GM04503 (cell line): Measurements from ENCODE around the gene ARFGAP1.

Experiments used
- DNase-seq: peaks from one replicate; pipeline ENCODE4 v3.0.0-alpha.2; 2012; ENCODE audit warnings: low read depth

ARFGAP1 gene

DNA sequence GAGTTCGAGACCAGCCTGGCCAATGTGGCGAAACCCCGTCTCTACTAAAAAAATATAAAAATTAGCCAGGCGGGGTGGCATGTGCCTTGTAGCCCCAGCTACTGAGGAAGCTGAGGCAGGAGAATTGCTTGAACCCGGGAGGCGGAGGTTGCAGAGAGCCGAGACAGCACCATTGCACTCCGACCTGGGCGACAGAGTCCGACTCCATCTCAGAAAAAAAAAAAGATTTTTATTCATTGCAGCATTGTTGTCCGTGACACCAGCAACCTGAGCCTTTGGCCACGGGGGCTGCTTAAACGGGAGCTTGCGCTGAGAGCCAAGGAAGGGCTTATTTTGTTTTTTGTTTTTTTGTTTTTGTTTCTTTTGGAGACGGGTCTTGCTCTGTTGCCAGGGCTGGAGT is 7.3 kb downstream of the ARFGAP1 start:
- no peak for DNase-seq

DNA sequence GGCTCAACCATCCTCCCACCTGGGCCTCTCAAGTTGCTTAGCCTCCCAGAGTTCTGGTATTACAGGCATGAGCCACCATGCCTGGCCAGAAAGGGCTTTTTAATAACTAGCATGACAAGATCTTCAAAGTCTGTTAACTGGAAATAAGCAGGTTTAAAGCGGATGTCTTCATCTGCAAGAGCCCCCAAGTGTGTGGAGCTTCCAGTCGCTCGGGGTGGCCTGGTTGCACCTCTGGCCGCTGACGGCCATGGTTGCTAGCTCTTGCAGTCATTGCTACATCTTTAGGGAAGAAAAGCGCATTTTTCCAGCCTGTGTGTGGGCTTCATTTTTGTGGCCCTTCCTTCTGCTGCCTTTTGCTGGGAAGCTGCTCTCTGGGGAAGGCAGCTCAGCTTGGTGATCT is 7.8 kb downstream of the ARFGAP1 start:
- DNase-seq: no peak

DNA sequence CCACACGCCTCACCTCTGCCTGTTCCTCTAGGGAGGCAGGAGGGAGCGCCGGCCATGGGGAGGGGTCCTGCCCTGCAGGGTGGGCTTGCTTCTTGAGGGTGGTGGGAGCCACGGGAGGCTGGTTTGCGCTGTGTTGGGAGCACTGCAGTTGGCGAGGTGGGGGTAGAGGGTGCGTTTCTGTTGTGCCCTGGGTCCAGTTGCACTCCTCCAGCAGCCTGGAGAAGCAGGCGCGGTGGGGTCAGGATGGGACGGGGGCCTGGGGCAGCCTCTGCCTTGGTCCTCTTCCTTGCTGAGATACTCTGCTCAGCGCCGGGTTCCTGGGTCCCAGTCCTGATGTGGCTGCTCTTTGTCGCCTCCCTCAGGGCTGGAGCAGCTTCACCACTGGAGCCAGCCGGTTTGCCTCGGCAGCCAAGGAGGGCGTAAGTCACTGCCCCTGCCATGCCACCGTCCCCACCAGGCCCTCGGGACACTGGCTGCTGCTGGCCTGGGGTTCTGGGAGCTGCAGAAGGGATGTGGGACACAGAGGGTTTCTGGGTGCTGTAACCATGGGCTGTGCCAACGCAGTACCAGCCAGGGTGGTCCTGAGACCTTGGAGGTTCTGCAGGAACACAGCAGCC is 8.4 kb downstream of the ARFGAP1 start:
- DNase-seq: no peak

GRCh38 chr20:63281742-63282665 is 9.4 kb downstream of the ARFGAP1 start:
- no peak for DNase-seq

DNA sequence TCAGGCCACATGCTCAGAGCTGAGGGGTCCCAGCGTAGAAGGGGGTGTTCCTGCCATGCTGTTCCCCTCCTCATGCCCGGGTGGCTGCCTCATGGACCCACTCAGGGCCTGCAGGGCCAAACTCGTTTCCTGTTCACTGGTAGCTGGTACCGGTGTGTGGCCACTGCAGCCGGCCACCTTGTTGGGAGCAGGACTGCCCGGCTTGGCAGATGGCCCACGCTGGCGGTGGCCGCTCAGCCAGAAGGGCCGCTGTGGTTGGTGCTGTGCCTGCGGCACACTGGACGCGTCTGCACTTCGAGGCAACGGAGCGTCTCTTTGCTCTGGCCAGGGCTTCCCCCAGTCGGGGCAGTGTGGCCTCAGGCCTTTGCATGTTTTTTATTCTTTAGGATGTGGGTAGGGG is 10.3 kb downstream of the ARFGAP1 start:
- DNase-seq: no peak

DNA sequence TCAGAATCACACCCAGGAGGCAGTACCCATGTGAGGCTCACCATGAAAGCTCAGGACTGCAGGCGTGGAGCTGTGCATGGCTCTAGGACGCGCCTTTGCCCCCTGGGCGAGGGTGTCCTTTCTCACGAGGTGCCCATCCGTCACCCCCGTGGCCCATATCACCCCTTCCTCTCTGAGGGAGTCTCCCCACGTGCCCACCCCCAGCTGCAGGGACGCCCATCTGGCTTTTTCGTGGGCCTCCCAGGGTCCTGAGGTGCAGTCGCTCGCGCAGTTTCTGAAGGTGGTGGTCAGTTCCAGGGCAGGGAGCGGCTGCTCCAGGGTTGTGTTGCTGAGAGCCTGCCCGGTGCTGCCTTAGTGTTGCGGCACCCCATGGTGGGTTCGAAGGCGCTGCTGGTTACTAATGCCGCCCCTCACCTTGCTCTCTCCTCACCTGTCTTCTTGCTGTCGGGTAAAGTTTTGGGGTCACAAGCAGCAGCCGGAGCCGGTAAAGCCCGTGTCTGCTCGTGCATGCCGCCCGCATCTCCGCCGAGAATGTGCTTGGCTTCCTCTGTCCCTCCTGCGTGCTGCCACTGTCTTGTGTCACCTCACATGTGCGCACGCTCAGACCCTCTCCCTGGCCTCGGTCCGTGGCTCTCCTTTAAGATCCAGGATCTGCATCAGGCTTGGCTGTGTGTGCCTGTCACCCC is 10.9 kb downstream of the ARFGAP1 start:
- no peak for DNase-seq

- no peak for DNase-seq
These were observed 11.4 kb downstream of the ARFGAP1 start for GRCh38 chr20:63284083-63284440.

- no peak for DNase-seq
These were observed 11.9 kb downstream of the ARFGAP1 start for GRCh38 chr20:63284544-63284949.

- DNase-seq: no peak
These were observed 12.4 kb downstream of the ARFGAP1 start for GRCh38 chr20:63284981-63285524.

DNA sequence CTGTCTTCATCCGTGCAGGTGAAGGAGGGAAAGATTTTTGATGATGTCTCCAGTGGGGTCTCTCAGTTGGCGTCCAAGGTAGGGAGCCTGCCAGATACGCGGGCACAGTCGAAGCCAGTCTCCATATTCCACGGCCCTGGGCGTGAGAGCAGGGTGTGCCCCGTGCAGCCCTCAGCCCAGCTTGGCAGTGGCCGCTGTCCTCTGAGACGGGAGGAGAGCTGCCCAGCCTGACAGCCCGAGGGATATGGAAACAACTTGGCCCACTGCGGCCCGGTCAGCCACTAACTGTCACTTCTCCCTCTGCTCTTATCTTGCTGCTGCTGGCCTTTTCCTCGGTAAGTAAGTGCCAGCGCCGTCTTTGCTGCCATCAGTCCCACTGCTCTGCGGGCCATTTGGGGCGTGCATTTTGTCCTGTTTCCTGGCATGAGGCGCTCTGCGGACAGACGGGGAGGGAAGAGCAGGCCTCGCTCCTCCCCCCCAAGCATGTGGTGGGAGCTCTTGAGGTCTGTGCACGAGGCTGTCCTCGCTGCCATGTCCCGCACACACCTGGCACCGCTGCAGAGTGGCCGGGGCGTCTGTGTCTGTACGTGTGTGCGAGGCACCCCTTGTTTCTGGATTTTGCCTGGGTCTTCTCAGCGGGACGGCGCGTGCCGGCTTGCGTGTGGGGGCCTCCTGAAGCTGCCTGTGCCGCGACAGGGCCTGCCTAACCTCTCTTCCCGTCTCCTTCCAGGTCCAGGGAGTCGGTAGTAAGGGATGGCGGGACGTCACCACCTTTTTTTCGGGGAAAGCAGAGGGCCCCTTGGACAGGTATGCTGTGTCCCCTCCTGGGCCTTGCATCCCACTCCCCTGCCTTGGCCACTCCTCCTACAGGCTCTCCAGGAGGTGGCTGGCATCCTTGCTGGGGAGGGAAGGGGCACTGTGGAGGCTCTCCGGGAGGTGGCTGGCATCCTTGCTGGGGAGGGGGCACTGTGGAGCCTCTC is 13.3 kb downstream of the ARFGAP1 start:
- no peak for DNase-seq

DNA sequence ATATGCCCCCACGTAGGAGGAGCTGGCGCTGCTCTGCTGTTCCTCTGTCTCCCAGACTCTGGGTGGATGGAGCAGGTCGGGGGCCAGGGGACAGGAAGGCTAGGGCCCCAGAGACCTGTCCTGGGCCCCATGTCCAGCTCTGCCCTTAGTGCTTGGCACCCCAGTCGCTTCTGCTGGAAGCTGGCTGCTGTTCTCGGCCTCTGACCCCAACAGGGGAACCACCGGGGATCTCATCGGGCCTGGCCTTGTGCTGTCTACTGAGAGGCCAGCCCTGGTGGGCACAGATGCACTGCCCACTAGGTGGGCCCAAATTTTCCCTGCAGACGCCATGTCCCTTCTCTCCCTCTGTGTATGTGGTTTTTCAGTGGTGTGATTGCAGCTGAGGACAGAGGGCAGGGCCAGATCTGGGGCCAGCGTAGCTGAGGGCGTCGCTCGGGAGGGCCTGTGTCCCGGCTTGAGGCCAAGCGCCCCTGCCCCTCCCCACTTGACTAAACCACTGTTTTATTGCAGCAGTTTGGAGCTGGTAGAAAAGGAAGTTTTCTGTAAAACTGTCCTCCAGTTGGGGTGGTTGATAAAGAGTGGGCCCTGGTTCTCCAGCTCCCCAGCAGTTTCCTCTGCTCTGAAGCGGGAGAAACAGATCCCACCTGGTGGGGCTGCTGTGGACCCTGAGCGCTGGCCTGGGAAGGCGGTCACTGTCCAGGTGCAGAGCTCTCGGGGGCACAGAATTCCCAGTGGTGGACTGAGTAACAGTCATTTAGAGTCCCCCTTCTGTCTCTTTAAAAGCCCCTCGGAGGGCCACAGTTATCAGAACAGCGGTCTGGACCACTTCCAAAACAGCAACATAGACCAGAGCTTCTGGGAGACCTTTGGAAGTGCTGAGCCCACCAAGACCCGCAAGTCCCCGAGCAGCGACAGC is 14.4 kb downstream of the ARFGAP1 start:
- DNase-seq: no peak

DNA sequence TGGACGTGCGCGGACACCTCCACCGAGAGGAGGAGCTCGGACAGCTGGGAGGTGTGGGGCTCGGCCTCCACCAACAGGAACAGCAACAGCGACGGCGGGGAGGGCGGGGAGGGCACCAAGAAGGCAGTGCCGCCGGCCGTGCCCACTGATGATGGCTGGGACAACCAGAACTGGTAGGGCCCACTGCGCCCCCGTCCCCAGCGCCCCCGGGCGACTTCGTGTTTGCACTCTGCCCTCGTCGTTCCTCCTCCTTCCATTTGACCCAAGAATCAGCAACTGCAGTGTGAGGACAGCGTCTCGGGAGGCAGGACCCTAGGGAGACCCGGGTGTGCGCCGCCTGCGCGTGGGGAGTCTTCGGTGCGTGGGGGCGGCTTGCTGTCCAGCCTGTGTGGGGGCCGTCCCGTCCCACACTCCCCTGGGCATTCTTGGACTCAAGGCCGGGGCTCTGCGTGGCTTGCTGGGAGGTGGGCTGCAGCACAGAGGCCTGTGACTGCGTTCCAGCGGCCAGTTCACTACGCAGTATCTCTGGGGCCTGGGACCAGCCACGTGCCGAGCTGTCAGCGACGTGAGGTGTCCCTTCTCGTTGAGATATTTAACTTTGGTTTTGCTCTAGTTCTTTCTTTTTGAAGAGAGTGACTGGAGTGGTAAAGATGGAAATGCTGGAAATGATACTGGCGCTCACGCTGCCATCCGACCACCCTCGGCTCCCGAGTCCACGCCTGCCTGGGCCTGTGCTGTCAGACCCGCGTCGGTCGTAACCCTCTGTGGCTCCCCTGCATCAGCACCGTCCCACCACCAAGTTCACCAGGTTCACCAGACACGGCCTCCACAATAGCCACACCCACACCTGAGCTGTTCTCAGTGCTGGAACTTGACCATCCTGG is 15.3 kb downstream of the ARFGAP1 start:
- DNase-seq: no peak

GRCh38 chr20:63288581-63289251 is 16.1 kb downstream of the ARFGAP1 start:
- DNase-seq: no peak

- DNase-seq: no peak
These were observed 16.9 kb downstream of the ARFGAP1 start for GRCh38 chr20:63289311-63290135.

DNA sequence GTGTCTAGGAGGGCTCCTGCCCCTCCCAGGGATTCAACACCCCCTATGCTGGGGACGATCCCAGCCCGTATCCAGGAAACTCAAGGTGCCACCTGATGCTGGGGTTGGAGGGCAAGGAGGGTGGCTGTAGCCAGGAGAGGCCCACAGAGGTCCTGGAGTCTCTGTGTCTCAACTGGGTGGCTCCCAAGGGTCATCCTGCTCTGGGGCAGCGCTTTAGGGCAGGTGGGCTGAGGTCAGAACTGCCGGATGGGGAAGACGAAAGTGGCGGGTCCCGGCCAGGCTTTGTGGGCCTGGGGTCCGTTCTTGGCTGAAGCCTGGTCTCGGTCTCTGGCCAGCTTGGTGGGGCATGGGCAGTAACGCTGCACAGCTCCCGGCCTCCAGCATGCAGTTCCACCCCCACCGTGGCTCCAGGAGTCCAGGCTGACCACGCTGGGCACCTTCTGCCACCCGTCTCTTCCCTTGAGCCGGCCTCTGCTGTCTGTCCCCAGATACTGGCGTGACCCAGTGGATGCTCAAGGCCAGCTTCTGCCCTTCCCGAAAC is 17.6 kb downstream of the ARFGAP1 start:
- DNase-seq: no peak

- no peak for DNase-seq
These were observed 18.3 kb downstream of the ARFGAP1 start for GRCh38 chr20:63290677-63291472.

DNA sequence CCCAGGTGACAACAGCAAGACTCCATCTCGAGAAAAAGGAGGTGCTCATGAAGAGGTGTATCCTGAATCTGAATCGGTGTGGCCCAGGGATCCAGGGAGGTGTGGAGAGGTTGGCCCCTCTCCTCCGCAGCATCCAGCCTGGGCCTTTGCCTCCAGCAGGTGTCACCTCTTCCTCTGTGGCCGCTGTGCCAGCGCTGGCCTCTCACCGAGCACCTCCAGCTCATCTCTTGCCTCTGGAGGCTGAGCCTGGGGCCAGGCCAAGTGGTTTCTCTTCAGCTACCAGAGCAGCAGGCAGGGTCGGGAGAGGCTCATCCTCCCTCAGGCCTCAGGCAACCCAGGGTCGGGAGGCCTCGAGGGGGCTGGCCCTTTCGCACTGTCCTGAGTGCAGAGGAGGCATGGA is 19.2 kb downstream of the ARFGAP1 start:
- DNase-seq: no peak
